Spleen (tissue), 7 donors: ENCODE results near the gene NFIB.

Source experiments
- POLR2A ChIP-seq, 3 donors: fragments of 450-650 bp; IDR thresholded peaks; one replicate each; pipeline ENCODE4 v1.5.1; 2017; ENCODE audit warnings: antibody characterized with exemption in 3 of 3, mild to moderate bottlenecking in 1 of 3
- POLR2AphosphoS5 ChIP-seq, 3 donors: sonication (generic); formaldehyde crosslinking; IDR thresholded peaks; one replicate each; pipeline ENCODE4 v1.5.1; 2017; ENCODE audit warnings: antibody characterized with exemption in 3 of 3
- TF ChIP-seq, protein P1 (sequence below), 11 experiments: fragments of 200-600 bp in 7 of 11; fragments of 450-650 bp in 4 of 11; sonication (generic) in 4 of 11; IDR thresholded peaks in 8 of 11; conservative IDR thresholded peaks in 3 of 11; 1 replicate in 7 of 11; 2 replicates in 4 of 11; pipeline versions ENCODE4 v1.4.0 to v1.8.0; 2016 to 2021; ENCODE audit warnings: antibody characterized with exemption in 11 of 11, inconsistent platforms in 4 of 11, mild to moderate bottlenecking in 1 of 11
- donor health status: DM: no; HTN: no; CAD: no; lungs with moderate emphysema.
- donor health status: DM: no; HTN: no; CAD: no.
- donor health status: DM: no; HTN: no; CAD: no.

- TF ChIP-seq, protein P1, sequence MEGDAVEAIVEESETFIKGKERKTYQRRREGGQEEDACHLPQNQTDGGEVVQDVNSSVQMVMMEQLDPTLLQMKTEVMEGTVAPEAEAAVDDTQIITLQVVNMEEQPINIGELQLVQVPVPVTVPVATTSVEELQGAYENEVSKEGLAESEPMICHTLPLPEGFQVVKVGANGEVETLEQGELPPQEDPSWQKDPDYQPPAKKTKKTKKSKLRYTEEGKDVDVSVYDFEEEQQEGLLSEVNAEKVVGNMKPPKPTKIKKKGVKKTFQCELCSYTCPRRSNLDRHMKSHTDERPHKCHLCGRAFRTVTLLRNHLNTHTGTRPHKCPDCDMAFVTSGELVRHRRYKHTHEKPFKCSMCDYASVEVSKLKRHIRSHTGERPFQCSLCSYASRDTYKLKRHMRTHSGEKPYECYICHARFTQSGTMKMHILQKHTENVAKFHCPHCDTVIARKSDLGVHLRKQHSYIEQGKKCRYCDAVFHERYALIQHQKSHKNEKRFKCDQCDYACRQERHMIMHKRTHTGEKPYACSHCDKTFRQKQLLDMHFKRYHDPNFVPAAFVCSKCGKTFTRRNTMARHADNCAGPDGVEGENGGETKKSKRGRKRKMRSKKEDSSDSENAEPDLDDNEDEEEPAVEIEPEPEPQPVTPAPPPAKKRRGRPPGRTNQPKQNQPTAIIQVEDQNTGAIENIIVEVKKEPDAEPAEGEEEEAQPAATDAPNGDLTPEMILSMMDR (IDR thresholded peaks at IDR 0.05 in 8 of 11, conservative IDR thresholded peaks at IDR 0.05 in 3 of 11) = no peak
- TF ChIP-seq POLR2A (IDR thresholded peaks at IDR 0.05) (no peak), POLR2AphosphoS5 (IDR thresholded peaks at IDR 0.05) (no peak)
Observed at GRCh38 chr9:14278291-14278721, 35.6 kb downstream of the NFIB start.
